GM19043 (cell line): Measurements from ENCODE around the gene FAAP20.

Experiments
- ATAC-seq: cut with Tn5 transposase; IDR thresholded peaks from one replicate; pipeline ENCODE4 v1.9.1; 2021; ENCODE audit warnings: low read depth; ENCODE audit not compliant: unreplicated experiment

Gene FAAP20

GRCh38 chr1:2194319-2194897, at the start of gene FAAP20:
TSS of gene FAAP20 (minus strand) at chr1:2194772. CDS start at chr1:2194749, 23 bp downstream.
- peak; percentile 42 for ATAC-seq

- ATAC-seq, result no peak
Measured at GRCh38 chr1:2242814-2243725, 48.5 kb upstream of the FAAP20 start.

GRCh38 chr1:2241820-2242219, 47.2 kb upstream of the FAAP20 start:
- ATAC-seq, result no peak

- ATAC-seq, result no peak
Measured at GRCh38 chr1:2240270-2241156, 45.9 kb upstream of the FAAP20 start.

GRCh38 chr1:2239384-2239985, 44.9 kb upstream of the FAAP20 start:
- no peak for ATAC-seq

GRCh38 chr1:2239013-2239370, 44.4 kb upstream of the FAAP20 start:
- ATAC-seq, result no peak

GRCh38 chr1:2238361-2239012, 43.9 kb upstream of the FAAP20 start:
- ATAC-seq, result no peak

GRCh38 chr1:2237773-2238172, 43.2 kb upstream of the FAAP20 start:
- no peak for ATAC-seq

GRCh38 chr1:2236695-2237677, 42.4 kb upstream of the FAAP20 start:
- ATAC-seq, result no peak

GRCh38 chr1:2235300-2235998, 40.9 kb upstream of the FAAP20 start:
- no peak for ATAC-seq

- no peak for ATAC-seq
Measured at GRCh38 chr1:2234762-2235113, 40.2 kb upstream of the FAAP20 start.

GRCh38 chr1:2233997-2234761, 39.6 kb upstream of the FAAP20 start:
- peak; percentile 83 for ATAC-seq

GRCh38 chr1:2233468-2233867, 38.9 kb upstream of the FAAP20 start:
- ATAC-seq, result no peak

- ATAC-seq, result no peak
Measured at GRCh38 chr1:2232916-2233438, 38.4 kb upstream of the FAAP20 start.

GRCh38 chr1:2232255-2232915, 37.8 kb upstream of the FAAP20 start:
- ATAC-seq, result no peak

- ATAC-seq, result no peak
Measured at GRCh38 chr1:2231532-2232254, 37.1 kb upstream of the FAAP20 start.
